NOMO-1 treated with dmso at 0.1 percent for 144 hours (cell line): ENCODE measurements around the gene ALX4.
A peak's percentile ranks its signal among the peaks of the same experiment; 100 is the strongest.

Experiments
- DNase-seq: peaks from one replicate; lab custom pipeline; 2025; ENCODE audit not compliant: unreplicated experiment; lab: John Stamatoyannopoulos, UW

ALX4 gene

DNA sequence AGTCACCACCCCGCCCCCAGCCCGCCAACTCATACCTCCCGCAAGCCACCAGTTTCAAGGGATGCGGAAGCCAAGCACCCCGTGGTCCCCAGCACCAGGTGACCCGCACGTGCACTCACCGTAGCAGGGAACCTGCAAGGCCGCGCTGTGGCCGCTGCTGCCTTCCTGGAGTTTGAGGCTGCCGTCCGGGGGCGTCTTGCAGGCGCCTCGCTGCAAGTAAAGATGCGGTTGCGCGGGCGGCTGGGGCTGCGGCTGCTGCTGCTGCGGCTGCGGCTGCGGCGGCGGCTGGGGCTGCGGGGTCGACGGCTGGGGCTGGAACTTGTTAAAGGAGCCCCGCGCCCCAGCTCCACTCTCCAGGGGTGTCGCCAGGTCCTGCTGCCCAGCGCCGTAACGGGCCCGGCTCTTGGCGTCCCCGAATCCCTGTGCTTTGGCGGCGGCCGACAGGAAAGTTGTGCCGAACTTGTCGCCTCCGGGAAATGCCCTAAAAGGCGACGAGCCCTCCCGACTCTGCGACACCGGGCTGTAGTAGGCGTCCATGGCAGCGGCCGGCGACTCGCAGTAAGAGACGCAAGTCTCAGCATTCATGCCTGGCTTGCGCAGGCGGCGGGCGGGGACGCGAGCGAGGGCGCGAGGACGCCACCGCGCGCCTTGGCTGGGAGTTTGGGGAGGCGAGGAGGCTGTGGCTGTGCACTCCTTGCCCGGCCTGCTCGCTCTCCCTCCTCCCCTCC is at the start of gene ALX4:
Gene ALX4, minus strand, starts transcription at position 662 of the 728 bp plus-strand sequence. Its CDS starts 77 bp downstream, at position 585.
- no peak for DNase-seq

DNA sequence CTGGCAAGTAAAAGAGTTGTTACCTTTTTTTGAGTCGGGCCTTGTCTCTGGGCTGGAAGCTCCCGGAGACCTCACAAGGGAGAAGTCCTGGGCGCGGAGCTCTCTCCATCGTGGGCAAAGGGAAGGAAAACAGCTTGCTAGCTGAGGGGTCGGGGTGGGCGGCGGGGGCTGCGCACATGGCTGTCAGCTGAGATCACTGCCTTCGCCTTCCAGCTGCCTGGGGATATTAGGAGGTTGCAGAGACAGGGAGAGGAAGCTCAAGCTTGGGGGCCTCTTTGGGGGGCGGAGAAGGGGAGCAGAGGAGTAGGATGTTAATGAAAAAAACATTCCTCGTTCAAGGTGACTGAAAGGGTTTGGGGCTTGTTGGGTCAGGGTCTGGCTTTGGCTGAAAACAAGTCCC is 49.2 kb upstream of the ALX4 start:
- DNase-seq: no peak

DNA sequence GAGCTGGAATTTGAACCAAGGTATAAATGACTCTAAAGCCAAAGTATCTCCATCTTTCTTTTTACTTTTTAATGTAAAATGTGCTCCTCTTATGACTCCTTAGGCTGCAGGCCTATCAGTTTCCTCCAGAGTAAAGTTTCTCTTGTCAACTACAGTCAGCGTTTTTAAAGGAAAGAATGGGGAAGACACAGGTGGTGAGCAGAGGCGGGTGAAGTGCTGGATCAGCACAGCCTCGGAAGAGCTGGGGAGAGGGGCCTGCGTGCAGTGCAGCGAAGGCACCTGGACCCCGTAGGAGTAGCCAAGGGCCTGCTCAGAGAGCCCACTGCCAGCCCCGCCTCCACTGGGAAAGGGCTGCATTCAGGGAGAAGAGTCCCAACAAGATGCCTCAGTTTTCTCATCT is 48.8 kb upstream of the ALX4 start:
- no peak for DNase-seq

DNA sequence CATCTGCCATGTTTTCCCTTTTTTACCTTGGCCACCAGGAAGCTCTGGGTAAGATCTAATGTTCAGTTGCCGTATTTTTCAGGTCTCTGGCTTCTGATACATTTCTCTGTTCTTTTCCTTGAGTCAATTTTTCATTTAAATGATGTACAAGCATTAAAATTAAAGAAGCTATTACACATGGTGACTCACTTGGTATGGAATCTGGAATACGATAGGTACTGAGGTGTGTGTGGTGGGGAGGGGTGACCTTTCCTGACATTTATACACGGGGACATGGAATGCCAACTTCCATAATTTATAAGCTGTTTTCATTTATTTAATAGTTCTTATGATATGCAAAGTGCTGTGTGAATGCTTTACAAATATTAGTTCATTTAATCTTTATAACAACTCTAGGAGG is 47.8 kb upstream of the ALX4 start:
- DNase-seq: no peak

DNA sequence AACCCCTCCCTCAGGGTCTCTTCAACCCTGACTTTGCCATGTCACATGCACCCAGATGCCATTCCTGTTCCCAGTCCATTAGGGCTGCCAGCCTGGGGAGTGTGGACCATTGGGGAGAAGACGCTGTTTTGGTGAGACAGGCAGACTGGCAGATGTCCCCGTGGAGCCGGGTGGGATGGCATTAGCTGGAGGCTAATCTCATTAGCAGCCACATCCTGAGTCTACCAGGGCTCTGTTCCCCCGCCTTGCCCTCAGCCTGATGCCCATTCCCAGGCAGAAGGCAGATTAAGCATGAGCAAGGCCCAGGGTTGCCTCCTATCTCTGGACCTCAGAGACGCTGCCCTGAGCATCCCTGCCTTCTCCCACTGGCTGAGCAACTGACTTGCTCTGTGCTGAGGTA is 46.4 kb upstream of the ALX4 start:
- DNase-seq: no peak

DNA sequence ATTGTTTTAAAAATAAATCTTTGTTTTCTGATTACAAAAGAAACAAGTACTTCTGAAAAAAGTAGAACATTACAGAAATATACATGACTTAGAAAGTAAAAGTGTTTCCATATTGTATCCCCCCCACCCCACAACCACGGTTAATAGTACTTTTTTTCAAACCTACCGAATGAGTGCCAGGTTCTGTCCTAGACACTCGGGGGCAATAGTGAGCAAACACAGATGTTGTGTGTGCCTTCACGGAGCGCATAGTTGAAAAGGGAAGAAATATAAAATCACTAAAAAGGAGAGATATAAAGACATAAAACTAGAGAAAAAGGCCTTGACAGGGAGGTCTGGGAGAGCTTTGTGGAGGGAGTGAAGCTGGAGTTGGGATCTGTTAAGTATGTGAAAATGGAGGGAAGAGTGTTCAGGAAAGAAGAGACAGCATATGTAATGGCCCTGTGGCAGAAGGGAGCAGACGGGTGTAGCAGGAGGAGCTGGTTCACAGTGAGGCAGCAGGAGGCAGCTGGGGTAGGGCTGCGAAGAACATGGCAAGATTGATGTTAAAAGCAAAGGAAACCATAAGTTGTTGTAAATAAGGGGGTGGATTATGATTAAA is 42.1 kb upstream of the ALX4 start:
- DNase-seq: no peak

DNA sequence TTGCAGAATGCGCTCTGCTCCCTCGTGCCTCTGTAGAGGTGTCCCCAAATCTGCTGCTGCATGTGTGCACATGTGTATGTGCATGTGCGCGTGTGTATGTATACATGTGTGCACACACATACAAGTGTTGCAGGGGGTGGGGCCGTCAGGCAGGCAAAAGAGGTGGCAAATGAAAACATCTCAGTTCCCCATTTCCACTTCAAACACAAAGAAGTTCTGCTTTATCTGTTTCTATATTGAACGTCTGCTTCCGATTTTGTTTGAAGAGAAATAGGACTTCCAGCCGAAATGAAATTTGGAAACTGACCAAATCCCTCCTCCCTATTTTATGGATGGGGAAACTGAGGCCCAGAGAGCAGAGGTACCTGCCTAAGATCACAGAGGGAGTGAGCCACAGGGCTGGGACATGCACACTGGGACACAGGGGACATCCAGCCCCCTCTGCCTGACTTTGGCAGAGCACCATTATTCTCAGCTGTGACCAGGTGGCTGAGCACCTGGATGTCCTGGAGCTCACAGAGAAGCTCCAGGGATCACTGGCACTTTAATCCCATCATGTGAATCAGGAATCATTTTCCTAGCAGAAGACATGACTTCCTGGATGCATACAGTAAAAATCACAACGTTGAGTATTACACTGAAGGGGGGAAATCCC is 41.2 kb upstream of the ALX4 start:
- peak; percentile 41 for DNase-seq

DNA sequence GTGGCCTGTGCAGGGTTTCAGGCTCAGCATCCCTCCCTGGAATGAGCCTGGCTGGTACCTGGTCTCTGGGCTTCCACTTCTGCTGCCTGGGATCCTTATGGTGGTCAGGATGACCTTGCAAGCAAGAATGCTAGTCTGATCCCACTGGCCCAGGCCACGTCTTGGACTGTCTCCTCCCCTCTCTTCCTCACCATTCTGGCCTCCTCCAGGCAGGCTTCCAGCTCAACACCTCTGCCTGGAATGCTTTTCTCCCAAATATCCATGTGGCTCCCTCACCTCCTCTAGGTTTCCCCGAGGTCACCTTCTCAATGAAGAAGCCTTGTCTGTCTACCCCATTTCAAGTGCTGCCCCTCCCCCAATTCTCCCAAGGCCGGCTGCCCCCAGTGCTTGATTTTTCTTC is 39.4 kb upstream of the ALX4 start:
- DNase-seq: no peak

DNA sequence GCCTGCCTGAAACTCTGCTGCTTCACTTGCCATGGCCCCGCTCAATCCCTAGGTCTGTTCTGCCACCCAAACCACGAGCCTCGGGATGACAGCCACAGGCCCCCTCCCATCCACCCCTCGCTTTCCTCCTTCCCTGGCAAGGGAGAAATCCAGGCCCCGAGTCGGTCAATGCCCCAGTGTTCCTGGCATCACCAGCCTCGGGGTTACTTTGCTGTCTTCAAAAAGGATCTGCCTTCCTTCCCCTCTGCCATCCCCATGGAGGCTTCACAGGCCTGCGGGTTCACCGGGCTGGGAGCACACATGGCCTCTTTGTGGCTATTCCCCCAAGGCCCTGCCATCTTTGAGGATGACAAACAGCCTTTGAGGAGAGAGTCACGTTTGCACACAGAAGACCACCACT is 38.8 kb upstream of the ALX4 start:
- no peak for DNase-seq

DNA sequence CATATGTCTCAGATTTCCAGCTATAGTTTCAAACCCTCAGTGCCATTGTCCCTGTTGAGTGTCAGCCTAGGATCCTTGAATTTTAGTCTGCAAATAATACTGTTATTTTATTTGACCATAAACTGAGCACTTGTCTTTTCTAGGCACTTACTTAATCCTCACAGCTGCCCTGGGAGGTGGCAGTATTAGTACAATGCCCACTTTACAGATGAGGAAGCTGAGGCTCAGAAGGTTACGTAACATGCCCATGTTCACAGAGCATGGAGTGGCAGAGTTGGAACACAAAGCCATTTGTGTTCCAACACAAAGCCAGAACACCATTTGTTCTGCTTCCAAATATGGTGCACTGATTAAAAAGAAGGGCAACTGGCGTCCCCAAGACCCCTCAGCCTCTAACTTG is 38.2 kb upstream of the ALX4 start:
- DNase-seq: no peak

DNA sequence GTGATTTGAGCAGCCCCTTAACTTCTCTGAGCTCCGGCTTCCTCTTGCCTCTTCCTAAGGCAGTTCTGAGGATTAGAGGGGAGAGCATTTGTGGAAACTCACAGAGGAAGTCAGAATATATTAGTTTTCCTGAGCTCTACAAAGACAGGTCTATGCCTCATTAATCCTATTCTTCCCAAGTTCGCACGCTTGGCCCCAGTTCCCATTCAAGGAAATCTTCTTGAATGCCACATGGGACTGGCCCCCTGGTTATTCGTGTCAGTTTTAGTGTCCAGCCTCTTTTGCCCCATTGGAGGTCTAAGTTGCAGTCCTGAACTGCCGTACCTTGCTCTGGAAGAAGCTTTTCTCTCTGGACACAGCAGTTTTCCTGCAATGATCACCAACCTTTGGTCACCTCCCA is 37.6 kb upstream of the ALX4 start:
- no peak for DNase-seq

DNA sequence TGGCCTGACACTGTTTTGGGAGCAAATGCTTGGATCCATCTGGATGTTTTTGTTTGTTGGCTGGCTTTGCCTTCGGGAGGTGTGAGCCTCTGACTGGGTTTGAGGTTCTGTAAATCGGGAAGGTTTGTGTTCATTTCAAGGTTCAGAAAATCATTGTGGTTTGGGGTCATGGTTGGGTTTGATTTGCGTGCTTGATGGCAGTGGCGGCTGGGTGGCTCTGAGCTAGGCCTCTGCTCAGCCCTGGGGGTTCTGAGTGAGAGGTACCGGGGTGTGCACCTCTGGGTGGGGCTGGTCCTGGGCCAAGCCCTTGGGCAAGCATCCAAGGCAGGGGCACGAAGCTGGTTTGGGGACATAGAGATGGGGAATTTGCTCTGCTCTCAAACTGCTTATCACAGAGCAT is 37.0 kb upstream of the ALX4 start:
- no peak for DNase-seq

DNA sequence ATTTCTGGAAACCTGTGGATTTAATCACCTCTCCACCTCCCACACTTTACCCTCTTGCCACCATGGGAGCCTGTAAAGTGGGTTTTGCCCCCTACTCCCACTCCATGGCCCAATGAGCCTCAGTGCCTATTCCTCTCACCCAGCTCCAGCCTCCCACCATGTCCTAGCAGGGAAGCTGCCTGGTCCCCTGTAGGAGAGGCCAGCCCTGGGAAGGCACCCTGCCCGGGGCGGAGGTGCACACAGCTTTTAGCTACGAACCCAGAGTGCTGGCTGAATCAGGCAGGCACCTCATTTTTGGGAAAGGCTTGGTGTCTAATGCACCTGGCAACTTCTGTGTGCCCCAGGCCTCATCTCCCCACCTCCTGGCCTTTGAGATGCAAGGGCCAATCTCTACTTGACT is 35.8 kb upstream of the ALX4 start:
- DNase-seq: no peak

DNA sequence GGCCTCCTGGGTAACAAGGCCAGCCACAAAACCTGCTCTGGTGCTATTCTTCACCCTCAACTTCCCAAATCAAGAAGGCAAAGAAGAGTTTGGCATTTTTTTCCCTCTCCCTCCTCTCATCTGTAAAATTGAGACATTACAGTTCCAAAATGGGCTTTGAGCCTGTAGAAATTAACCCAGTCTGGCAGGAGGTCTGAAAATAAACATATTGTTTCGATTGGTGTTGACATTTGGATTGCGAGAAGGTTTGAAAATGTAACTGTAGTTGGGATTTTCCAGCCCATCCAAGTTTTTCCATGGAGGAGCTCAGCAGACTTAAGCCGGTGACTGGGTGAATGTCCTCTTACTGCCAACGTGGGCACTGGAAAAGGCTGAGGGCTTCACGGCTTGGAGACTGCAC is 35.0 kb upstream of the ALX4 start:
- no peak for DNase-seq

DNA sequence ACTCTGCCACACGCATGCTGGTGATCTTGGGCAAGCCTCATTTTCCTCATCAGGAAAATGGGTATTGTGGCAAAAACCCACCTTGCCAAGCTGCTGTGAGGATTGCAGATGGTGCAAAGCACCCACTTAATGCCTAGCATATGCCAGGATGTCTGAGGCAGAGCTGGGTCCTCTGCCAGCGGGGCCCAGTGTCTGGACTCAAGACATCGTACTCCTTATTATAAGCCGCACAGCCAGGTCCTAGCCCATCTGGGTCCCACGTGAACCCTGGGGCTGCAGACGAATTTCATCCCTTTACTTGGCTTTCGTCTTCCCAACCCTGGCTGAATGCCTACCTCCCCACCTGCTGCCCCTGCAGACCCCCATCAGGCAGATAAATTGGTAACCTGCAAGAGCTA is 34.5 kb upstream of the ALX4 start:
- no peak for DNase-seq

DNA sequence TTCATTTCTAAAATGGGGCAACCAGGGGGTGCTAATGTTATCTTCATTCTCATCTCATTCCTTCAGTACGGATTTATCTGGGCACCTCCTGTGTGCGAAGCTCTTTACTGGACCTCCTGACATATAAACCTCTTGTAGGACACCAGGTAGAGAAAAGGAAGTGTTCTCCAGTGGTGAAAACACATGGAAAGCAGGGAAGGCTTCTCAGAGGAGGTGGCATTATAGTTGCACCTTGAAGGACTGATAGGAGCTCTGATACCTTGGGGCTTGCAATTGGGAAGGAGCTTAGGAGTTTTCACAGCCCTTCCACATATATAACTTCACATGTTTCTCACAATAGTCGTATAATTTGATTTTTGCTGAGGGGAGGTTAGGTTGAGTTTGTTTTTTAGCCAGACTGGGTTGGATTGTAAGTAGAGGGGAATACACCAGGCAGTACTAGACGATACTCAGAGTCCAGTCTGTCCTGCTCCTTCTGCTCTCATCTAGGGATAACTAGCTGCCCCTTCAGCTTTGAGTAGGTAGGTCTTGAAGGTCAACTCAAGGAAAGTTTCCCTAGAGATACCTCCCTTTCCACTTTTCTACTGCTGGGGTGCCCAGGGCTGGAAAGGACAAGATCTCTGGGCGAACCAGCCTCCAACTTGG is 34.0 kb upstream of the ALX4 start:
- no peak for DNase-seq

DNA sequence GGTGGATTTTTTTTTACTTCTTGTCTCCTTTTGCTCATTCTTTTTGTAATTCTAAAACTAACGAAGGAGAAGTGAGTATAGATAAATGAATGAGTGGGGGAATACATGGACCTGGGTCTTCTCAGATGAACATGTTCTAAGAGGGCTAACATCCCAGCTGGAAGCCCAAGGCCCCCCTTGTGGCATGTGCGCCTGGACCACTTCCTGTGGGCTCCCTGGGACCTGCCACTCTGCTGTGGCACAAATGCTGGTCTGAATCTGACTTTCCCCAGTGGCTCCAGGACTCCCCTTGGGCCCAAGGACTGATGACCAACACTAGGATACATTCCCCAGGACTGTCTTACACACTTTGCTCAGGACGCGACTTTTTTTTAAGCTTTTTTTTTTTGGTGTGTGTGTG is 32.7 kb upstream of the ALX4 start:
- DNase-seq: no peak

DNA sequence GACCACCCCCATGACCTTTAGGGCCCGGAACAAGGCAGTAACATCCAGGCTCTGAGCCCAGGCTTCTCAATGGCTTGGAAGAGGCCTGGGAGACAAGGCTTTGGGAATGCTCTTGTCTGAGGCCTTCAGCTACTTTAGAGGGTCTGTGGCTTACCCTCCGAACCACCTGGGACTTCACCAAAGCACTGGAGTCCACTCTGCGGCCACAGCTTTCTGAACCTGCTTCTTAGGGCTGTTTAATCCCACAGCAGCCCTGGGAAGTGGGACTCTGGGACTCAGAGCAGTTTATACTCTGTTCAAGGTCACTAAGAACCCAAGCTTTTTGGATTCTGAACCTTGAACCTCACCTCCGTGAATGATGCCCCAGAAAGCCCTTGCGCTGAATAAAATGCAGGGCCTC is 30.7 kb upstream of the ALX4 start:
- no peak for DNase-seq

DNA sequence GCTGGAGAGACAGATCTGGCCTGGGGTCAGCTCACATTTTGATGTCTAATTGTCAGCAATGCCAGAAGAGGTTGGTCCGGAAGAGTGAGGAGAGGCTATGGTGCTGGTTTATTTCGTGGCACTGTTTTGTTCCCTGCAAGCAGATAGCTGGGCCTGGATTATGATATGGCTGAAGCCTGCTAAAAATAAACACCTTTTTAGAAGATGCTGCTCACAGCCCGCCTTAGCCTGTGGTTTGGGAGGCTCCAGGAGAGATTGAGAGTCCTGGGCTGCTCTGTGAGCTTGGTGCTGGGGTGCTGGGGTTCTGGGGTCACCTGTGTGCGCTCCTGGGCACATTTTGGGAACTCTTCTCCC is 29.6 kb upstream of the ALX4 start:
- DNase-seq: no peak

DNA sequence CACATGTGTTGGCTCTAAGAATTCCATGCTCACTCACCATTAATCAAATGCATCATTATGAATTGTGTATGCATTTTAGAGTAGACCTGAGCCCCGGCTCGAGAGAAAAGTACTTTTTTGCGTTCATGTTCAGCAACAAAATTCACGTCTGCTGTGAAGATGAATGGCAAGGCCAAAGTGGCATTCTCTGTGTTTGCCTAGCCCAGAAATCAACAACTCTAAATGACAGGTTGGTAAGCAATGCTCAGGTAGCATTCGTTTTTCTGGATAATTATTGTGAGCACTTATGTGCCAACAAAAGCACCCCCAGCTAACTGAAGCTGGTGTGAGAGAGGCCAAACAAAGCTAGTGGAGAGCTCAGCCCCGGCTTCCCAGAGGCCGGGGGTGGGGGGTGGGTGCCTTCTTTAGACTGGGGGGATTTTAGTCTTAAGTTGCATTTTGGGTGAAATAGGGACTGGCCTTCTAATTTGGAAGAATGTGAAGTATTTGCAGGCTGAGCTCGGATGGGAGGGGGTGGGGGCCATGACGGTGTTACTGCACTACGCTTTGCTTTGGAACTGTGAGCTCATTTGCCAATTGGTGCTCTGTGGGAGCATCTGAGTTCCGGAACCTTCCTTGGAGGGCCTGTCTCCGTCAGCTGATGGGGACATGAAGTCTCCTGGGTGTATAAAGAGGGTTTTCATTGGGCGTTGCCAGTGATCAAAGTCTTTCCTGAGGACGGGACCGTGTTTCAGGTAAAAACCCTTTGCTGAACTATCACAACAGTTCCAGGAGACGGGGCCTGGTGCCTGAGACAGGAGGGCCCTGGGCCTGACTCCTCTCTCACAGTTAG is 29.0 kb upstream of the ALX4 start:
- no peak for DNase-seq

DNA sequence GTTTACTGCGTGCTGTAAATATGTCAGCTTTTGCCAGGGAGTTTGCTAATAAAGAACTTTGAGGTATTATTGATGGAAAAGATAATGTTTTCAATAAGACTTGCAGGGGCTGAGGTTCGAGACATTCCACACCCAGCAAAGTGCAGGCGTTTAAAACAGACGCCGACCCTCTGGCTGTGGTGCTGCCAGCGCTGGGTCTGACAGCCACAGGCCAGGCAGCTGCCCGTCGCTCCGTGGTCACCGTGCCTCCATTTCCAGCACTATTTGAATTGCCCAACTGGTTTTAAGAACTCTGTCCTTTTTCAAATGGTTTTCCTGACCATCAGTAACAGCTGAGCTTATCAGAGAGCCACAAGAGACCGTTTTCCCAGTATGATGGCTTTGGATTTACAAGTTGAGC is 28.1 kb upstream of the ALX4 start:
- no peak for DNase-seq
